Liver (tissue), 9 donors: ENCODE results near the gene PEX11B. TPM values are rescaled to one million over a fixed set of nuclear protein-coding genes. Genes with fewer than 3 reads are reported as not detected.

Experiments used
- DNase-seq: peaks from one replicate; pipeline ENCODE4 v3.0.0-alpha.2; 2017; ENCODE audit warnings: low spot score
- H3K27ac ChIP-seq, 2 donors: one replicate each; pipeline ENCODE4 v1.7.0; 2013; ENCODE audit warnings: inconsistent platforms in 2 of 2, low read length in 2 of 2, control low read depth in 1 of 2, low read depth in 1 of 2, mild to moderate bottlenecking in 1 of 2
- H3K27me3 ChIP-seq, 4 donors: one replicate each; pipeline versions ENCODE4 v1.6.1 to v1.7.0; 2013; ENCODE audit warnings: low read length in 3 of 4, inconsistent platforms in 1 of 4, mild to moderate bottlenecking in 1 of 4, moderate library complexity in 1 of 4; ENCODE audit not compliant: control insufficient read depth in 4 of 4, insufficient read depth in 4 of 4
- H3K36me3 ChIP-seq, 4 donors: one replicate each; pipeline versions ENCODE4 v1.6.1 to v1.7.0; 2013; ENCODE audit warnings: low read length in 3 of 4, mild to moderate bottlenecking in 3 of 4, low read depth in 1 of 4, moderate library complexity in 1 of 4; ENCODE audit not compliant: control insufficient read depth in 4 of 4, insufficient read depth in 3 of 4
- H3K4me1 ChIP-seq, 4 donors: one replicate each; pipeline versions ENCODE4 v1.6.1 to v1.7.0; 2013; ENCODE audit warnings: low read length in 3 of 4, mild to moderate bottlenecking in 3 of 4, moderate library complexity in 1 of 4; ENCODE audit not compliant: control insufficient read depth in 4 of 4, insufficient read depth in 4 of 4
- H3K4me3 ChIP-seq, 3 donors: one replicate each; pipeline versions ENCODE4 v1.6.1 to v1.7.0; 2013; ENCODE audit warnings: low read length in 3 of 3, control low read depth in 1 of 3, low read depth in 1 of 3, mild to moderate bottlenecking in 1 of 3
- H3K9ac ChIP-seq, 2 donors: one replicate each; pipeline ENCODE4 v1.7.0; 2013; ENCODE audit warnings: low read length in 2 of 2, mild to moderate bottlenecking in 2 of 2, moderate library complexity in 2 of 2, control low read depth in 1 of 2, low read depth in 1 of 2
- H3K9me3 ChIP-seq, 4 donors: one replicate each; pipeline versions ENCODE4 v1.6.1 to v1.7.0; 2013; ENCODE audit warnings: low read length in 3 of 4; ENCODE audit not compliant: control insufficient read depth in 4 of 4
- ATF3 ChIP-seq: IDR thresholded peaks from 2 replicates; pipeline ENCODE4 v1.6.1; 2016; ENCODE audit warnings: antibody characterized with exemption
- CTCF ChIP-seq: fragments of 150-350 bp; IDR thresholded peaks from 2 replicates; pipeline ENCODE4 v1.5.1; 2017; ENCODE audit warnings: improper control_type of control experiment, low read depth, low read length; ENCODE audit not compliant: missing input control
- EGR1 ChIP-seq, 2 donors: IDR thresholded peaks; 2 replicates each; pipeline ENCODE4 v1.6.1; 2016 to 2018; ENCODE audit warnings: antibody characterized with exemption in 2 of 2, low read depth in 2 of 2
- FOXA1 ChIP-seq: IDR thresholded peaks from 2 replicates; pipeline ENCODE4 v1.6.1; 2016; ENCODE audit warnings: antibody characterized with exemption
- FOXA2 ChIP-seq: IDR thresholded peaks from 2 replicates; pipeline ENCODE4 v1.6.1; 2016; ENCODE audit warnings: antibody characterized with exemption
- HNF4A ChIP-seq, 2 donors: conservative IDR thresholded peaks; 2 replicates each; pipeline ENCODE4 v1.6.1; 2016; ENCODE audit warnings: antibody characterized with exemption in 2 of 2, mild to moderate bottlenecking in 2 of 2
- HNF4G ChIP-seq: IDR thresholded peaks from 2 replicates; pipeline ENCODE4 v1.6.1; 2016; ENCODE audit warnings: antibody characterized with exemption
- JUND ChIP-seq, 2 donors: IDR thresholded peaks; 2 replicates each; pipeline ENCODE4 v1.6.1; 2016; ENCODE audit warnings: antibody characterized with exemption in 2 of 2
- MAX ChIP-seq: IDR thresholded peaks from 2 replicates; pipeline ENCODE4 v1.6.1; 2016; ENCODE audit warnings: antibody characterized with exemption
- NR2F2 ChIP-seq: IDR thresholded peaks from 2 replicates; pipeline ENCODE4 v1.6.1; 2016; ENCODE audit warnings: antibody characterized with exemption
- RAD21 ChIP-seq, 2 donors: IDR thresholded peaks; 2 replicates each; pipeline ENCODE4 v1.6.1; 2016; ENCODE audit warnings: antibody characterized with exemption in 2 of 2, mild to moderate bottlenecking in 2 of 2
- REST ChIP-seq: IDR thresholded peaks from 2 replicates; pipeline ENCODE4 v1.6.1; 2016; ENCODE audit warnings: antibody characterized with exemption, mild to moderate bottlenecking
- RXRA ChIP-seq, 2 donors: IDR thresholded peaks; 2 replicates each; pipeline ENCODE4 v1.6.1; 2017 to 2018; ENCODE audit warnings: antibody characterized with exemption in 2 of 2, mild to moderate bottlenecking in 1 of 2
- SP1 ChIP-seq: IDR thresholded peaks from 2 replicates; pipeline ENCODE4 v1.6.1; 2018; ENCODE audit warnings: antibody characterized with exemption, mild to moderate bottlenecking
- TAF1 ChIP-seq: conservative IDR thresholded peaks from 2 replicates; pipeline ENCODE4 v1.6.1; 2016; ENCODE audit warnings: antibody characterized with exemption, mild to moderate bottlenecking
- YY1 ChIP-seq: IDR thresholded peaks from 2 replicates; pipeline ENCODE4 v1.6.1; 2016; ENCODE audit warnings: antibody characterized with exemption, mild to moderate bottlenecking
- ZBTB33 ChIP-seq: IDR thresholded peaks from 2 replicates; pipeline ENCODE4 v1.6.1; 2016; ENCODE audit warnings: antibody characterized with exemption
- WGBS: extraction: QIAGEN DNeasy Blood & Tissue Kit; methylation state at CpG from one replicate; pipeline ENCODE4 v1.1.7; 2013; 5-methylcytosine and 5-hydroxymethylcytosine counted together
- polyA plus RNA-seq, 2 donors: library from polyadenylated mRNA; stranded (reverse) in 1 of 2; unstranded in 1 of 2; fragments of 200-250 nt in 1 of 2; fragments of >200 nt in 1 of 2; fragmentation: Nextera tagmentation in 1 of 2; extraction: Ambion mirVana in 1 of 2; gene quantifications; one replicate each; pipeline versions ENCODE4 v1.2.1 to v1.2.3, GENCODE V29; 2013 to 2015
- total RNA-seq, 2 donors: library from RNA; depleted of rRNA; stranded (reverse); fragments of >200 nt; gene quantifications; one replicate each; pipeline ENCODE4 v1.2.3, GENCODE V29; 2014
- donor health status: healthy.
- donor health status: healthy.
- donor health status: healthy.
- donor health status: healthy.
- donor health status: healthy.

PEX11B gene
- total and polyA plus RNA-seq, 4 donors = 13.4 to 21.0 (median 16.1) TPM

- Histone ChIP-seq H3K27me3 (no peaks in the 10 kb centered on the region), H3K4me1 (peaks cover 0 to 13% (median 8%) of the 10 kb centered on the region in 4 donors), H3K27ac (no peak overlapping the region), H3K36me3 (no peaks in the 10 kb centered on the region), H3K9ac (no peak overlapping the region), H3K9me3 (no peaks in the 10 kb centered on the region), H3K4me3 (peak overlapping the region in 2 of 3 donors; percentile 76 to 81)
- TF ChIP-seq REST = no peak
- no peak for TF ChIP-seq TAF1
- TF ChIP-seq JUND (IDR thresholded peaks at IDR 0.05) = no peak
- TF ChIP-seq ATF3 = no peak
- no peak for TF ChIP-seq HNF4A (conservative IDR thresholded peaks at IDR 0.05)
- TF ChIP-seq CTCF = no peak
- TF ChIP-seq MAX = no peak
- TF ChIP-seq FOXA1 = no peak
- no peak for TF ChIP-seq NR2F2
- TF ChIP-seq RXRA (IDR thresholded peaks at IDR 0.05) = no peak
- TF ChIP-seq ZBTB33 = no peak
- no peak for TF ChIP-seq SP1
- no peak for TF ChIP-seq HNF4G
- no peak for TF ChIP-seq EGR1 (IDR thresholded peaks at IDR 0.05; ENCODE audit: low read depth in 2 of 2)
- TF ChIP-seq YY1 = no peak
- DNase-seq = no peak
- WGBS = 55% methylated on average over 11 of the region's 11 CpGs
These were observed 32.1 kb downstream of the PEX11B start for GRCh38 chr1:145886390-145886789.

- DNase-seq = peak; percentile 87
- no peak within 1 kb of the TSS for H3K9ac ChIP-seq
- peak within 1 kb of the TSS; percentile 63 to 81 (median 76) for H3K4me3 ChIP-seq
- H3K27me3 ChIP-seq = no peaks in the 10 kb centered on the region
- no peaks in the 10 kb centered on the region for H3K9me3 ChIP-seq
- H3K4me1 ChIP-seq = peaks cover 0 to 13% (median 6%) of the 10 kb centered on the region in 4 donors
- no peak within 1 kb of the TSS for H3K27ac ChIP-seq
- H3K36me3 ChIP-seq = no peaks in the 10 kb centered on the region
- 2% methylated on average over 36 of the region's 36 CpGs for WGBS
- no peak for TF ChIP-seq REST
- no peak for TF ChIP-seq RAD21 (IDR thresholded peaks at IDR 0.05)
- TF ChIP-seq YY1 = no peak
- no peak for TF ChIP-seq EGR1 (IDR thresholded peaks at IDR 0.05; ENCODE audit: low read depth in 2 of 2)
- no peak for TF ChIP-seq ZBTB33
- TF ChIP-seq TAF1 = no peak
- no peak for TF ChIP-seq MAX
- no peak for TF ChIP-seq FOXA2
- TF ChIP-seq FOXA1 = no peak
These were observed 32.7 kb downstream of the PEX11B start, which contains the start of gene ANKRD35 for GRCh38 chr1:145885738-145886287. ANKRD35 (minus strand) TSS chr1:145885866; CDS start chr1:145885758, 108 bp downstream.
